AG10803 (cell line): ENCODE measurements around the gene SUFU.

Experiments used
- DNase-seq: peaks from one replicate; pipeline ENCODE4 v3.0.0; 2010; ENCODE audit warnings: low read depth
- H3K4me3 ChIP-seq: 2 replicates; pipeline ENCODE4 v1.5.1; 2011; ENCODE audit warnings: mild to moderate bottlenecking, low read length, control low read depth
- CTCF ChIP-seq: conservative IDR thresholded peaks from 2 replicates; pipeline ENCODE4 v1.5.1; 2011; ENCODE audit warnings: mild to moderate bottlenecking, low read length, control low read depth, inconsistent platforms

SUFU gene

GRCh38 chr10:102673819-102674511 is 170.2 kb downstream of the SUFU start:
- peak overlapping the region; percentile 41 for H3K4me3 ChIP-seq
- no peak for TF ChIP-seq CTCF
- DNase-seq = peak; percentile 68

- DNase-seq = no peak
- H3K4me3 ChIP-seq = no peak overlapping the region
- TF ChIP-seq CTCF = no peak
Measured at GRCh38 chr10:102674566-102674965, 170.8 kb downstream of the SUFU start.

- TF ChIP-seq CTCF = no peak
- DNase-seq = no peak
- peak overlapping the region; percentile 27; the same call in 1 of the 2 replicates for H3K4me3 ChIP-seq
Measured at GRCh38 chr10:102675011-102675665, 171.4 kb downstream of the SUFU start.

DNA sequence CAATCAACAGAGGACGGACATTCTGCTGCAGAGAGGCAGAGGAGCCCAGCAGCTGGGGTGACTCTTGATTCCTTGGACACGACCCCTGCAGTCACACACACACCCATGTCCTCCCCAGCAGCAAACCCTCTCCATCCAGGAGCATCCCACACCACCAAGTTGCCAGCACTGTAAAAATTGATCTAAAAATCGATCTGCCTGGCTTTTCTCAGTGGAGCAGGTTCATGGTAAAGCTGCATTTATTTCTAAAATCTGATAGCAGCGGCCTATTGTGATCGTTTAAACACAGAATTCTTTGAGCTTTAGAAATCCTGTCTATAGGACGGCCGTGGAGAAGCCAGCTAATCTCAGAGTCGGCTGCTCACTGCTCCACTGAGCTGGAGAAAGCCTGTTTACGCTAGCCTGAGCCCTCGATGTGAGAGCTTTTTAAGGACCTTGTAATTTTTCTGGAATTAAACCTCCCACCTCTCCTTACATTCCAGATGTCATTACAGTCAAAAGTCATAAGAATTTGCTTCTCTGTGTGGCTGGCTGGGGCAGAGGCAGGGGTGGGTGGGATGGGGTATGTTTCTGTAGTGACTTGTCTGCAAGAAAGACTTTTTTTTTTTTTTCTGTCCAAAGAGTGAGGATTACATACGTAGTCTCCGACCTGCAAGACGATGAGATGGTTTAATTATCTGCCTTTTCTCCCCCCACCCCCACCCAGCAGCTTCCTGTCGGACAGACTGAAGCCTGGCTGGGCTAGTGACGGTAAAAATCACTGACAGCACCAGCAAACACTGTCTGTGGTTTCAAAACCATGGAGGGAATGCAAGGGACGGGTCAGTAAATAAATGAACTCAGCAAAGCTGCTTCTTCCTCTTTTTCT is 172.1 kb downstream of the SUFU start:
- no peak for TF ChIP-seq CTCF
- DNase-seq = peak; percentile 96
- H3K4me3 ChIP-seq = peak overlapping the region; percentile 27

GRCh38 chr10:102676534-102677315 is 173.0 kb downstream of the SUFU start:
- DNase-seq = no peak
- peak overlapping the region; percentile 31; the same call in 1 of the 2 replicates for H3K4me3 ChIP-seq

More at GRCh38 chr10:102676534-102677315, 173.0 kb downstream of the SUFU start:
- no peak for TF ChIP-seq CTCF
